Right lobe of liver (tissue), 6 donors: ENCODE data around the gene C16orf92. TPM values are rescaled to one million over a fixed set of nuclear protein-coding genes. Genes with fewer than 3 reads are reported as not detected.

Experiments used
- ATAC-seq, 4 donors: fragments of 200-7000 bp; cut with Tn5 transposase; one replicate each; pipeline ENCODE4 v1.9.1; 2020; ENCODE audit warnings: mild to moderate bottlenecking in 4 of 4, moderate library complexity in 4 of 4
- DNase-seq, 3 donors: peaks; one replicate each; pipeline ENCODE4 v3.0.0-alpha.2; 2020
- H3K27ac ChIP-seq, 3 donors: fragments of 200-600 bp; one replicate each; pipeline ENCODE4 v1.8.0; 2022
- H3K27me3 ChIP-seq, 2 donors: fragments of 200-600 bp; one replicate each; pipeline ENCODE4 v1.8.0; 2022
- H3K36me3 ChIP-seq, 4 donors: fragments of 200-600 bp; sonication (generic) in 1 of 4; one replicate each; pipeline versions ENCODE4 v1.5.1 to v1.8.0; 2017 to 2022; ENCODE audit warnings: control low read depth in 1 of 4
- H3K4me1 ChIP-seq, 4 donors: fragments of 200-600 bp; sonication (generic) in 1 of 4; one replicate each; pipeline versions ENCODE4 v1.5.1 to v1.8.0; 2017 to 2022; ENCODE audit warnings: control low read depth in 1 of 4
- H3K4me3 ChIP-seq, 3 donors: fragments of 200-600 bp; one replicate each; pipeline ENCODE4 v1.8.0; 2022
- H3K9me3 ChIP-seq, 4 donors: fragments of 200-600 bp; sonication (generic) in 1 of 4; one replicate each; pipeline versions ENCODE4 v1.5.1 to v1.8.0; 2017 to 2022; ENCODE audit warnings: control low read depth in 1 of 4
- CTCF ChIP-seq, 4 donors: fragments of 200-600 bp in 3 of 4; fragments of 450-650 bp in 1 of 4; IDR thresholded peaks; one replicate each; pipeline versions ENCODE4 v1.5.1 to v1.8.0; 2016 to 2022; ENCODE audit warnings: antibody characterized with exemption in 4 of 4, mild to moderate bottlenecking in 2 of 4
- POLR2A ChIP-seq: fragments of 450-650 bp; IDR thresholded peaks from one replicate; pipeline ENCODE4 v1.6.1; 2017; ENCODE audit warnings: antibody characterized with exemption, mild to moderate bottlenecking
- WGBS: methylation state at CpG from one replicate; pipeline ENCODE4 v1.1.6; 2018; ENCODE audit warnings: low coverage, low lambda C conversion rate; ENCODE audit not compliant: insufficient coverage; ENCODE audit errors: missing lambda C conversion rate; 5-methylcytosine and 5-hydroxymethylcytosine counted together
- intact Hi-C, 2 donors: fragments of 100-400 bp; cut with DNase I; formaldehyde crosslinking; loops; one replicate each; pipeline versions ENCODE4 v1.11.2 to v1.14.1; 2022
- total RNA-seq, 6 experiments: library from RNA; depleted of rRNA in 2 of 6; stranded (reverse); fragments of >200 nt in 2 of 6; fragmentation: NEBNext Ultra II Directional in 3 of 6; extraction: Animal tissue kit (Norgen Biotek cat#: 25700) in 3 of 6; gene quantifications; one replicate each; pipeline versions ENCODE4 v1.1.0 to v1.2.4, GENCODE V29; 2016 to 2023
- donor health status: DM: no; HTN: yes; CAD: no.
- donor health status: DM: no; HTN: no; CAD: no.
- donor health status: DM: no; HTN: no; CAD: no.
- donor health status: DM: no; HTN: yes; CAD: no.
- donor health status: DM: no; HTN: yes; CAD: no.

C16orf92 gene
- total RNA-seq, 6 experiments from 2014 or later, result not detected

- H3K27ac ChIP-seq, result peak overlapping the region; percentile 93 to 99 (median 95)
- peak overlapping the region; percentile 68 to 94 (median 76) for H3K4me3 ChIP-seq
- DNase-seq, result peak; percentile 76 to 82 (median 82)
- H3K36me3 ChIP-seq, result peaks cover 0 to 33% (median 9%) of the 10 kb centered on the region in 4 donors
- intact Hi-C loops, result loop anchor here in 1 of 2 donors (10.0 kb wide), 1 partner anchor 180 kb away; the partner anchor contains the start of genes PAGR1 and PRRT2
- H3K9me3 ChIP-seq, result no peaks in the 10 kb centered on the region
- H3K4me1 ChIP-seq, result peaks cover 0 to 18% (median 6%) of the 10 kb centered on the region in 4 donors
- 15% methylated on average over 17 of the region's 24 CpGs for WGBS
- TF ChIP-seq POLR2A (no peak), CTCF (IDR thresholded peaks at IDR 0.05) (no peak)
- ATAC-seq, result peak; percentile 67 to 74 (median 70)
- no peaks in the 10 kb centered on the region for H3K27me3 ChIP-seq
Measured at GRCh38 chr16:29994600-29995323, 28.2 kb upstream of the C16orf92 start.

- intact Hi-C loops, result loop anchor here in 1 of 2 donors (10.0 kb wide), 1 partner anchor 181 kb away; the partner anchor contains the start of genes PAGR1 and PRRT2
- peak; percentile 37 for TF ChIP-seq POLR2A
- no peak for TF ChIP-seq CTCF (IDR thresholded peaks at IDR 0.05)
Measured at GRCh38 chr16:29995324-29995910, 27.6 kb upstream of the C16orf92 start, which contains the start of gene HIRIP3. HIRIP3 (minus strand) TSS chr16:29995617; CDS start chr16:29995605, 12 bp downstream.

GRCh38 chr16:29995911-29996765, 26.9 kb upstream of the C16orf92 start, which contains the start of gene INO80E:
INO80E (plus strand) TSS chr16:29996241; CDS start chr16:29996311, 70 bp downstream.
- WGBS, result 0% methylated on average over 16 of the region's 65 CpGs
- TF ChIP-seq POLR2A (peak; percentile 28), CTCF (IDR thresholded peaks at IDR 0.05) (no peak)
- DNase-seq (peak; percentile 99 to 100 (median 99)), ATAC-seq (peak; percentile 96 to 98 (median 98))
- intact Hi-C loops, result loop anchor here in 1 of 2 donors (10.0 kb wide), 1 partner anchor 181 kb away; the partner anchor contains the start of genes PAGR1 and PRRT2
- H3K27me3 ChIP-seq, result no peaks in the 10 kb centered on the region
- H3K9me3 ChIP-seq, result no peaks in the 10 kb centered on the region
- H3K36me3 ChIP-seq, result peaks cover 0 to 19% (median 7%) of the 10 kb centered on the region in 4 donors
- peak within 1 kb of the TSS; percentile 93 to 99 (median 95) for H3K27ac ChIP-seq
- peaks cover 0 to 18% (median 6%) of the 10 kb centered on the region in 4 donors for H3K4me1 ChIP-seq
- H3K4me3 ChIP-seq, result peak within 1 kb of the TSS; percentile 68 to 94 (median 76)

More at GRCh38 chr16:29995324-29995910, 27.6 kb upstream of the C16orf92 start, which contains the start of gene HIRIP3:
- H3K4me3 ChIP-seq, result peak within 1 kb of the TSS; percentile 68 to 94 (median 76)
- WGBS, result 0% methylated on average over 42 of the region's 53 CpGs
- peaks cover 0 to 18% (median 6%) of the 10 kb centered on the region in 4 donors for H3K4me1 ChIP-seq
- H3K36me3 ChIP-seq, result peaks cover 0 to 26% (median 9%) of the 10 kb centered on the region in 4 donors
- peak within 1 kb of the TSS; percentile 93 to 99 (median 95) for H3K27ac ChIP-seq
- ATAC-seq (peak; percentile 66 to 78 (median 74)), DNase-seq (peak; percentile 89)
- H3K27me3 ChIP-seq, result no peaks in the 10 kb centered on the region
- no peaks in the 10 kb centered on the region for H3K9me3 ChIP-seq
